Esophagus mucosa (tissue), 1 donor: ENCODE measurements around the gene FAM50A. TPM values are rescaled to one million over a fixed set of nuclear protein-coding genes. Genes with fewer than 3 reads are reported as not detected.
"Not testable (repeated sequence)": the region's sequence is repeated elsewhere in the genome, so short reads cannot be mapped to it uniquely, and the experiment has no call there.

Source experiments
- ATAC-seq: fragments of 200-7000 bp; cut with Tn5 transposase; one replicate; pipeline ENCODE4 v1.9.1; 2020
- total RNA-seq: library from RNA; stranded (reverse); gene quantifications from one replicate; pipeline ENCODE4 v1.2.4, GENCODE V29; 2023
- donor health status: DM: yes; HTN: yes; CAD: no.

Gene FAM50A, protein sequence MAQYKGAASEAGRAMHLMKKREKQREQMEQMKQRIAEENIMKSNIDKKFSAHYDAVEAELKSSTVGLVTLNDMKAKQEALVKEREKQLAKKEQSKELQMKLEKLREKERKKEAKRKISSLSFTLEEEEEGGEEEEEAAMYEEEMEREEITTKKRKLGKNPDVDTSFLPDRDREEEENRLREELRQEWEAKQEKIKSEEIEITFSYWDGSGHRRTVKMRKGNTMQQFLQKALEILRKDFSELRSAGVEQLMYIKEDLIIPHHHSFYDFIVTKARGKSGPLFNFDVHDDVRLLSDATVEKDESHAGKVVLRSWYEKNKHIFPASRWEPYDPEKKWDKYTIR
- total RNA-seq = 17.9 TPM

DNA sequence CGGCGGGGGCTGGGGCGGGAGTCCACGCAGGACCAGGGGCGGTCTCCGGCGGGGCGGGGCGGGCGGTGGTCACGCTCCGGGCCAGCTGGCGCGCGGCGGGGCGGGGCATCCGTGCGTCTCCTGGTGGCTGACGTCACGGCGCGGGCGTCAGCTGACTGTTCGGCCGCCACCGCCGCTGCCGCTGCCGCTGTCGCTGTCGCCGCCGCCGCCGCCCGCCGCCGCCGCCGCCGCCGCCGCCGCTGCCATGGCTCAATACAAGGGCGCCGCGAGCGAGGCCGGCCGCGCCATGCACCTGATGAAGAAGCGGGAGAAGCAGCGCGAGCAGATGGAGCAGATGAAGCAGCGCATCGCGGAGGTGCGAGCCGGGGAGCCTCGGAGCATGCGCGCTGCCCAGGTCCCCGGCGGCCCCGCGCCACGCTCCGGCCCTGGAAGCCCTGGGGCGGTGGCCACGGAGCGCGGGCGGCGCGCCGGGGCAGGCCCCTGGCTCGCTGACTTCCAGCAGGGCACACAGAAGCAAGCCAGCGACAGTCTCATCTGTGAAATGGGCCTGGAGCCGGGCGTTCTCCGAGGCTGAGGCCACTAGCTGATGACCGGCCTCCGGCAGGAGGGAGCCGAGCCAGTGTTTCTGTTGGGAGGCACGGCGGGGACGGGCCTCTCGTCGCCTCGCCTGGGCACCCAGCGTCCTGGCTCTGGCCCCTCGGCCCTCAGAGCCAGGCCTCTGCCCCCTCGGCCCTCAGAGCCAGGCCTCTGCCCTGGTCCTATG lies at the start of gene FAM50A:
Gene FAM50A (plus strand): TSS at position 150 of the 763 bp plus-strand sequence. CDS start 95 bp downstream, at position 245.
- ATAC-seq = peak; percentile 66

DNA sequence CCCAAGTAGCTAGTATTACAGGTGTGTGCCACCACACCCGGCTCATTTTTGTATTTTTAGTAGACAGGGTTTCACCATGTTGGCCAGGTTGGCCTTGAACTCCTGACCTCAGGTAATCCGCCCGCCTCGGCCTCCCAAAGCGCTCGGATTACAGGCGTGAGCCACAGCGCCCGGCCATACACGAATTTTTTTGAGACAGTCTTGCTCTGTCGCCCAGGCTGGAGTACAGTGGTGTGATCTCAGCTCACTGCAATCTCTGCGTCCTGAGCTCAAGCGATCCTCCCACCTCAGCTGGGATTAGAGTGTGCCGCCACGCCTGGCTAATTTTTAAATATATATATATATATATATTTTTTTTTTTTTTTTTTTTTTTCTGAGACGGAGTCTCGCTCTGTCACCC lies 47.6 kb upstream of the FAM50A start:
- ATAC-seq = not testable (repeated sequence)

DNA sequence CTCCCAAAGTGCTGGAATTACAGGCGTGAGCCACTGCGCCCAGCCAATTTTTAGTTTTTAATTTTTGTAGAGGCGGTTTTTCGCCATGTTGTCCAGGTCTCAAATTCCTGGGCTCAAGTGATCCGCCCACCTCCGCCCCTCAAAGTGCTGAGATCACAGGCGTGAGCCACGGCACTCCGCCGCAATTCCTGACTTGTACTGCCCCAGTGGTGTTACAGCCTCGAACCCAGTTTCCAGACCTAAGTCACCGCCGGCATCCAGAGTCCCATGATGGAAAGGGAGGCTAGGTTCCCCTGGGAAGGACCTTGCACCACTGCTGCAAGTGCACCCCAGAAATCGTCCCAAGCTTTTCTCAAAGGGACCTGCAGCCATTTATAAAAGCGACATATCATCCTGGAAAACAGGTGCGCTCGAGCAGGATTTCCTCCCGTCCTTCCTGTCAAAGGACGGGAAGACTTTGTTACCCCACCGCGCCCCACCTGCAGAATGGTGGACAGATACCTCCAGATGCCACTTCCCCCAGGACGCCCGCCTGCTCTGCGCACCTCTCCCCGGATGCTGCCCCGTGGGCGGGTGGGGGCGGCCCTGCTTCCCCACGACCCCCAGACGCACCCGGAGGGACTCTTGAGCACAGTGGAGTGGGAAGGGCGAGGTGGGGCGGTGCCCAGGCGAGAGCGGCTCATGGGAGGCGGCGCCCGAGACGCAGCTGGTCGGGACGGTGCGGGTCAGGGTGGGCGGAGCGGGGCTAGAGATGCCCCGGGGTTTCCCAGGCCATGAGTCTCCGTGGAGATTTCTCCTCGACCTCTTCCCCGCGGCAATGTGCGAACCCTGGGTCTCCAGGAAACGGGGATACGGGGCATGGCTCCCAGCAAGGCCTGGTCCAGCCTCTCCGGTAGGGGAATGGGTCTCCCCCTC lies 46.7 kb upstream of the FAM50A start:
- ATAC-seq = peak; percentile 74

DNA sequence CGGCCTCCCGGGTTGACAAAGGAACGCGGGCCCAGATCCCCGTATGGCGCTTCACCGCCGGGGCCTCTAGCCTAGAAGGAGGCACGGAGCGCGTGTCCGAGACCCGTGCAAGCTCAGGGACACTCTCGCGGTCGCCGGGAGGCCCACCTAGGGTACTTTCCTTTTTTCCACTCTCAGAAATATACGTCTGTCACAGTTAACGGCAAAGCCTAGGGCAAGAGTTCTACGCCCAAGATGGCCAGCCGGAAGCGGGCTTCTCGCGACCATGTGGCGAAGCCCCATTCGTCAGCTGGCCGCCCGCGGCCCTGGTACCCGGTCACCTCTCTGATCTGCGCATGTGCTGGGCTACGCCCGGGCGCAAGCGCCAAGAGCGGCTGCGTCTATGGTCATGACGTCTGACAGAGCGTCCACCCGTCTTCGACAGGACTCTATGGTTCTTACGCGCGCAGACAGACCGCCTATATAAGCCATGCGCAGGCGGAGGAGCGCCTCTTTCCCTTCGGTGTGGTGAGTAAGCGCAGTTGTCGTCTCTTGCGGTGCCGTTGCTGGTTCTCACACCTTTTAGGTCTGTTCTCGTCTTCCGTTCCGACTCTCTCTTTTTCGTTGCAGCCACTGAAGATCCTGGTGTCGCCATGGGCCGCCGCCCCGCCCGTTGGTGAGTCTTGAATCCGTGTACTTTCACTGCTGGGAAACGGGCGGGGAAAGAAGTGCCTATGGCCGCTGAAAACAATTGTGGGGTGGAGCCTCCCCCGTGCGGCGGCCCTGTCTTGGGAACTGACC lies 45.9 kb upstream of the FAM50A start, which contains the start of gene RPL10:
Gene RPL10 (plus strand): TSS at position 490 of the 780 bp plus-strand sequence. CDS start 143 bp downstream, at position 633.
- ATAC-seq = peak; percentile 91

DNA sequence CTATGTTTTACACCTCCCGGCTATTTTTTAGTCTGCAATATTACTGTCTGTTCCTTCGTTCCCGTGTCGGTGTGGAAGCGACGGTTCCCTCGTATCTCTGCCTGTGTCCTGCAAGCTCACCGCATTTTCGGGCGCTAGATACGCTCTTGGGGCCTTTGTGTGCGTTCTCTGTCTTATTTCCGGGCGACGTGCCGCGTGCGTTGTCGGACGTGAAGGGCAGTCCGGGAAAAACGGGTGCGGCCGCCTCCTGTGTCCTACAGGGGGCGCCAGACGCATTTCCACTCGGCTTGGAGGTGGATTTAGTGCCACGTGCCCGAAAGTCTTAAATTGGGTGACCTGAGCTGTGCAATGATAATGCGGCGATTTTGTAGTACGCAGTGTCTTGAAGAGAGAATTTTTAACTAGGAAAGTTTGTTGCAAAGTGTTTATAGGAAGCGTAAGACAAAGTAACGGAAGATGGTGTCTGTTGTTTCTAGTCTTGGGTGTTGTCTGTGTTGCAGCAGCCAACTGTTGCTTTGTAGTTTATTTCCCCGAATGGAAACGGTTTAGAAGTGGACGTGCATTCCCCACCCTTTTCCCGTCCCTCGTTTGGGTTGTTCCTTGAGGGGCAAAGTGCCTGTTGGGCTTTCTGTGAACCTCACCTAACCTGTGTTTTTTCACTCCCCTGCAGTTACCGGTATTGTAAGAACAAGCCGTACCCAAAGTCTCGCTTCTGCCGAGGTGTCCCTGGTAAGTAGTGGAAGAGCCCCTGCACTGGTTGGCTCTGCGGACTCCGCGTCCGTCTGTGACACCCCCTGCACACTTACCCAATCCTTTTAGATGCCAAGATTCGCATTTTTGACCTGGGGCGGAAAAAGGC lies 45.0 kb upstream of the FAM50A start:
- ATAC-seq = peak; percentile 58

DNA sequence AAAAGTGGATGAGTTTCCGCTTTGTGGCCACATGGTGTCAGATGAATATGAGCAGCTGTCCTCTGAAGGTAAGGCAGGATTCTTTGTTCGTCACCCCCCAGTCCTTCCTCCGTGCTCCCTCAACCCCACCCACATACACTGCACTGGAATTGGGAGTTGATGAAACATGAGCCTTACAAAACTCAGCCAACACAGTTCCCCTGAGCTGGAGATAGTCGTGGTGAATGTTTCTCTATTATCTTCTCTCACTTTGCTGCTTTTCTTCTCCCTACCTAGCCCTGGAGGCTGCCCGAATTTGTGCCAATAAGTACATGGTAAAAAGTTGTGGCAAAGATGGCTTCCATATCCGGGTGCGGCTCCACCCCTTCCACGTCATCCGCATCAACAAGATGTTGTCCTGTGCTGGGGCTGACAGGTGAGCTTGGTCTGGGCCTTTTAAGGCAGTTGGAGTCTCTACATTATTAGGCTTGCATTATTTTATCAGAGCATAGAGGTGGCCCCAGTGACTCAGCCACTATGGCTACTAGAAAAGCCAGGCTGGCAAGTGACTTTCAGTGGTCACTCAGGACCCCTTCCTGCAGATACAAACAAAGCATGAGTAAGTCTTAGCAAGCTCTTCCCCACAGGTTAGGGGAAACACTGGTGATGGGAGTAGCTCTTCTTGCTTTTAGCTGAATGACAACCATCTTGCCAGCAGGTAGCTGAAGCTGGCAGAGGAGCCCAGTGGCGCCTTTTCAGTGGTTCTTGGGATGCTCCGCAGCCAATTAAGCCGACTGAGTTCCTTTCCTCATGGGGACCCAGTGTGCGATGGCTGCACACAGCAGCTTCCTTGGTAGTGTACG lies 44.2 kb upstream of the FAM50A start:
- no peak for ATAC-seq

DNA sequence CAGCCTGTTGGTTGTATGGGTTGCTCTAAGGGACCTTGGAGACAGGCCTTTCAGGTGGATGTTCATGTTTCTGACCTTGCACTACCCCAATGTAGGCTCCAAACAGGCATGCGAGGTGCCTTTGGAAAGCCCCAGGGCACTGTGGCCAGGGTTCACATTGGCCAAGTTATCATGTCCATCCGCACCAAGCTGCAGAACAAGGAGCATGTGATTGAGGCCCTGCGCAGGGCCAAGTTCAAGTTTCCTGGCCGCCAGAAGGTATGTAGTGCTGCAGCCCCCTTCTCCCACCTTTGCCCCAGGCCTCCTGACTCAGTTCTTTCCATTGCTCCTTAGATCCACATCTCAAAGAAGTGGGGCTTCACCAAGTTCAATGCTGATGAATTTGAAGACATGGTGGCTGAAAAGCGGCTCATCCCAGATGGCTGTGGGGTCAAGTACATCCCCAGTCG lies 43.5 kb upstream of the FAM50A start:
- not testable (repeated sequence) for ATAC-seq

DNA sequence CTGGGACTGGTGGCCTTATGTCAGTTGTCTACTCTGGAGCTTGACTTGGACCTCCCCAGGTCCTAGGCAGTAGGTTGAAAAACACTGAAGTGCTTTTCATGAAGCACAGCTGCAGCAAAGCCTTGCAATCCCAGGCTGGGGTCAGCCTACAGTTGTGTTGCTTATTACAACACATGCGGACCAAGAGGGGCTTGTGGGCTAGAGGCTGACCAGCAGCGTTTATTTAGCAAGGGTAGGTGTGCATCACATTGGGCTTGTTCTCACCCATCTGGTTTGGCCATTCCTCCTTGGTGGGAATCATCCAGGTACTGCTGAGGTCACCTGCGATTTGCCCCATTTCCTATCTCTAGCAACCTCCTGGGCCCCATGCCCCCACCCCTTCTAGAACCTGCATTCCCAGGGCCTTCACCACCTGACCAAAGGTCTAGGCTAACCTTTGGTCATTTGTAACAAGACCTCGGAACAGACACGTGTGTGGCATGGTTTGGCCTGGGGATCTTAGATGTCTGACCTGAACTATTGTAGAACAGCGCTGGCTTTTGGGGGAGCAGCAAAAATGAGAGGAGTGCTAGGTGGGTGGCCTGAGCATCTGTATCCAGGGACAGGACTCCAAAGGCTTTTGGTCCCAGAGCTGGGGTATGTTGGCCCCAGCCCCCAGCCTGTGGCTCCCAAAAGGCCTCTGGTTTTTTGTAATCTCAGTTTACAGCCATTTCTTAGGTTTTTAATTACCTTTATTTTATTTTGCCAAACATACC lies 42.7 kb upstream of the FAM50A start:
- no peak for ATAC-seq

DNA sequence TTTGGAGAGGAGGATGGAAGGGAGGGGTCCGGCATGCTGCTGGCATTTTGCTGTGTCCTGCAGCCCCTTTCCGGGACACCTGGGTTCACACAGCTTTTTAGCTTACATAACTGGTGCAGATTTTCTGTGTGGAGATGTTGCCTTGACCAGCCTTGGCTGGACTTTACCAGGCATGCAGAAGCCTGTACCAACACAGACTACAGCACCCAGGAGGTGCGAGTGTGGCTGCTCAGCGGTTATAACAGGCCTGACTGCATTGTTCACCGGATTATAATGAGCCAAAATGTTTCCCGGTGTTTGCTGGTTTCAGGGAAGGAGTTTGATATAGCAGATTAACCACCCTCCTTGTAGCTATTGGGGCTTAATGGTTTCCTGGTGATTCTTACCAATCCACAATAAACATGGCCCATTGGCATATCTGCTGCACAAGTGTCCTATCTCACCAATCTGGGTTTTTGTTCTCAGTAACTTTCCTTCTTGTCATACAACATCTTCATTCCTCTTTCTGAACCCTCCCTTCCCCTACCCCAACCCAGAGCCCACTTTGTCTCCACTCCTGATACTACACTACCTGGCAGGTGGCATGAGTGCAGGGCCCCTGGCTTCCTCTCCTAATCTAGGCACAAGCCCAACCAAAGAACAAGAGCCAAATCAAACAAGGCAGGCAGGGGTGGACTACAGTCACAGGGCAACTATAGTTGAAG lies 41.9 kb upstream of the FAM50A start:
- peak; percentile 42 for ATAC-seq

DNA sequence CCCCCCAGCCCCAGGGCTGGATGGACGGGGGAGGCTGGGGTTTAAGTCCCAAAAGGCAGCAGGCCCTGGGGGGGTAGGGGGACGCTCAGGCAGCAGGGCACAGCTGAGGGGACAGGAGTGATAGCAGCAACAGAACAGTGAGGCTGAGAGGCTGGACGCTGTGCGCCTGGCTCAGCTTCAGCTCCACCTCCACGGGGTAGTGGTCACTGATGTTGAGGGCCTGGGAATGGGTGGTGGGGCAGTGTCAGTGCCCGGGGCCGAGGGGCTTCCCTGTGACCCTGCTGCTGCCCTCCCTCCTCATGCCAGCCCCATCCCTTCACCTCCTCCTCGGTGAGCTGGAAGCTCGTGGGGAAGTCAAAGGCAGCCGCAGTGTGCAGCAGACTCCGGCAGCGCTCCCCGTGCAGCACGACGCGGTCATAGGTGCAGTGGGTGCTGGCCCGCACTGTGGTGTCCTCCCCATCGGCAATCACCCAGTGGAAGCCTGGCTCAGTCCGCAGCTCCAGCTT lies 41.3 kb upstream of the FAM50A start:
- no peak for ATAC-seq

DNA sequence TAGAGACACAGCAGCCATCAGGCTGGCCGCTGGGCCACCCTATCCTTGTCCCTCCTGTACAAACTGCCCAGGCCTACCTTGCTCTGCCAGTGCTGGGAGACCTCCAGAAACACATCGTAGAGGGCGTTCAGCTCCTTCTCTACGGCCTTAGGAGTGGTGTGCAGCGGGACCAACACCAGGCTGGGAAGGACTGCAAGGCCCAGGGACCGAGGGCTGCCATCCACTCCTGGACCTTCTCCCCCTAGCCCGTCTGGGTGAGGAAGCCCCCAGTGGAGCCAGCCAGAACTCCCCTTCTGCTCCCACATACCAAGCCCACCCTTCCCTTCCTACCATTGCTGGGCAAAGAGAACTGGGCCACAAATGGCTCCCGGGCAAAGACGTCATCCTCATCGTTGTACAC lies 40.7 kb upstream of the FAM50A start:
- ATAC-seq = no peak

DNA sequence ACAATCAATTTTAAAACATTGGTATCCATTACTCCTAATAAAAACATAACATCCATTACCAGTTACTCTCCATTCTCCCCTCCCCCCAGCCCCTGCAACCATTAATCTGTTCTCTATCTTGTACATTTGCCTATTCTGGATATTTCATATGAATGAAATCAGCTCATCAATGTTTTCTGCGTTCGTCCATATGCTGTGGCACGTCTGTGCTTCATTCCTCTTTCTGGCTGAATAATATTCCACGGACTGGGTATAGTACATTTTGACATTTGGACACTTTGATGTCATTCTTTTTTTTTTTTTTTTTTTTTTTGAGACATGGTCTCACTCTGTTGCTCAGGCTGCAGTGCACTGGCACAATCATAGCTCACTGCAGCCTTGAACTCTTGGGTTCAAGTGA lies 40.1 kb upstream of the FAM50A start:
- no peak for ATAC-seq

DNA sequence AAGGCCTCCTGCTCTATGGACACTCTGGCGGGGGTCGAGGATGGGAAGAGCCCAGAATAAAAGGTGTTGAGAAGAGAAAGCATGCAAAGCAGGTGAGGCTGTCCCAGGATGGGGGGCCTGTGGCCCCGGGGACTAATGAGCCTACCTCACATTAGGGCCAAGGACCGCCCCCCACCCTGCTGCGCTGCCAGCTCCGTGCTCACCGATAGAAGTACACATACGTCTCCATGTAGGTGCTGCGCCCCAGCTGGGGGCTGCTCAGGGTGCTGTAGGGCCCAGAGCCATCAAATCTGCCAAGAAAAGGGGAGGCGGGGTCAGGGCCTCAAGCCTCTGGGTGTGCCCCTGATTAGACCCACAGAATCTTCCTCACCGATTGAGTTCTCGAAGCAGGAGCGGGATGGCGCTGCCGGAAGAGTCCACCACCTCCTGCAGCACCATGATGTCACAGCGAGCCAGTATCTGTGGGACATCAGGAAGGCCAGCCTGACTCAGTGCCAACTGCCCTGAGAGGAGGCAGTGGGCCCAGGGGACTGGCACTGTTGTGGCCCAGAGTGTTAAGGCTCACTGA lies 39.2 kb upstream of the FAM50A start:
- ATAC-seq = no peak

DNA sequence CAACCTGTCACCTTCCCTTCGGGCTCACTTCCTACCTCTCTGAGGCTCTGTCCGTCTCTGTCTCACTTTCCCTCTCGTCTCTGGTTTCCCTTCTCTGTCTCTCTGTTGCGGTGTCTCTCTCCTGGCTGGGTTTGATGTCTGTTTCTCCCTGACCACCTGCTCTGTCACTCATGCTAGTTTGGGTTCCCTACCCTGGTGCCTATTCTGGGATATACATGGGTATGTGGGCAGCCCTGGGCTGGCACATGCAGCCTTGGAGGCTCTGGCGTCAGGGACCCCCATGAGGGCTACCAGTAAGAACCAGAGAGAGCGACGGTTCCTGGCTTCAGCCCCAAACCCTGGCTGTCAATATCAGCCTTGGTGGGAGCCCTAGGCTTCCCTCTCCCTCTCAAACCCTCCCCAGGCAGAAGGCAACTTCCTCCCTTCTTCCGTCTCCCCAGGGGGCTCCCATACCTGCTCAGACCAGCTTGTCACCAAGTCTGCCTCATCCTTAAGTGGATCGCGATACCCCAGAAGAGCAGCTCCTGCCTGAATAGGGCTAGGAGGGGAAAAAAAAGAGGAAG lies 35.2 kb upstream of the FAM50A start:
- no peak for ATAC-seq

DNA sequence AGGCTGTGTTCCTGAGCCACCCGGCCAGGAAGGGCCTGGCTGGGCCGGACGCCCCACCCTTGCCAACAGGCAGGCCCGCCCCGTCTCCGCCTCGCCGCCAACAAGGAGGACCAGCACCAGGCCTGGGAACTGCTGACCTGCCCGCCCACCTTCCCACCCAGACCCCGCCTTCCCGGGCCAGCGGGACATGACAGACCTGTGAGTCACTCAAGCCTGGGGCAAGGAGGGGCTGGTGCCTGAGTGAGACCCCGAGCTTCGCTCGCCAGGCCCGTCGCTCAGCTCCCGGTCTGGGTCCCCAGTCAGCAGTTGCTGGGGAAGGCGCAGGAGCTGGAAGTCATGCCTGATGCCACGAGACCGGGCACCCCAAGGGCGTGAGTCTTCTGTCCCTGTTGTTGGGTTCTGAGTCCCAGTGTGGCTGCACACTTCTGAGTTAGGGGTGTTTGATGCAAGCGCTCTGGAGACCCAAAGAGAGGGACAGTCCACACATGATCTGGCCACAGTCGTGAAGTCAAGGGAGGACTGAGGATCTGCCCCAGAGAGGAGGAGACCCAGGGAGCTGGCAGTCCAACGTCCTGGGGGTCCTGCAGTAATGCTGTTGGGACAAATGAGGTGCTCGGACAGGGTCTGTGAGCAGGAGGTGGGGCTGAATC lies 34.6 kb upstream of the FAM50A start, which contains the start of gene DNASE1L1:
Gene DNASE1L1 (minus strand): TSS at position 33 of the 650 bp plus-strand sequence. CDS start 3,686 bp downstream, outside the sequence.
- ATAC-seq = peak; percentile 75

DNA sequence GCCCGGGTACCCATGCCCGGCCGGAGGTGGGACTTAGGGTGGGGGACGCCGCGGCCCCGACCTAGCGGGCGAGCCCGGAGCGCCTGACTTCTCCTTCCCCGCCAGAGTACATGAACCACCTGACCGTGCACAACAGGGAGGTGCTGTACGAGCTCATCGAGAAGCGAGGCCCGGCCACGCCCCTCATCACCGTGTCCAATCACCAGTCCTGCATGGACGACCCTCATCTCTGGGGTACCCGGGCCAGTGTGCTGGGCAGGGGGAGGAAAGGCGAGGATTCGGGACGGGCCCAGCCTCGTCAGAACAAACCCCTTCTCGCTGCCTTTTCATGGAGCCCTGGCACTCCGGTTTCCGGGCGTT lies 32.0 kb upstream of the FAM50A start:
- ATAC-seq = peak; percentile 66

DNA sequence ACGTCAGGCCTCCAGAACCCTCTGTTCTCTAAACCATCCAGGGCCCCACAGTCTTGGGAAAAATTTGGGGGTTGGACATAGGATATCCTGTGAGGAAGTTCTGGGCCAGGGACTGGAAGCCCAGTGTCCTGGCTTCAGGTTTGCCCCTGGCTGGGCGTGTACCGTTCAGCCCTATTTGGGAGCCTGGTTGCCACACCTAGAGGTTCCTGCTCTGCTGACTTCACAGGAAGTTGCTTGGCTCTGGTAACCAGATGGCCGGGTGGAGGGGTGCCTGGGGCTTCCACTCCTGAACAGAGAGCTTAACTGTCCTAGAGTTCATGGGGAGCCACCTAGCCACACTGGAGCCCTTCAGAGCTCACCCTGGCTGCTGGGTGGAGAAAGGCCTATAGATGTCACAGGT lies 31.5 kb upstream of the FAM50A start:
- ATAC-seq = peak; percentile 76
